A673 (cell line): ENCODE data around the gene ARHGAP22.

Experiments used
- EZH2 ChIP-seq: fragments of 200-600 bp; sonication (generic); IDR thresholded peaks from 2 replicates; pipeline ENCODE4 v1.6.1; 2017; ENCODE audit warnings: borderline replicate concordance, low read depth, mild to moderate bottlenecking, mixed read lengths, antibody characterized with exemption, low read length; ENCODE audit not compliant: poor library complexity, severe bottlenecking
- TF ChIP-seq, protein P1 (sequence below): fragments of 300-800, 200-600 bp; sonication (generic); conservative IDR thresholded peaks from 2 replicates; pipeline ENCODE4 v1.5.1; 2017; ENCODE audit warnings: low read depth, mild to moderate bottlenecking, antibody characterized with exemption, low read length, moderate library complexity, mixed read lengths

DNA sequence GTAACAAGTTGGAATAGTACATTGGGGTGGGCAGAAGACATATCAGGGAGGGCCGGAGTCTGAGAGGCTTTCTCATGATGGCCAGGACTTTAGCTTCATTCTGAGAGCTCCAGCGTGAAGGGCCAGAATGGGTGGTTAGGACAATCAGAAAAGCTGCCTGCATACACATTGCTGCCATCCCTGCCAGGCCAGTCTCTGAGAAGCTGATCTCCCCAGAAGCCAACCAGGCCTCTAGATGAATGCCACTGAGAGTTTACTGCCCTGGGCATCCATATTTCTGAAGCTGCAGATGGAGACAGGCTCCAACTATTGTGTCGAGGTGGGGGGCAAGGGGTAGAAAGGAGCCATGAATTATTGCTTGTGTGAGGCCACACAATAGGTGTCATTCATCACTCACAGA, 32.0 kb upstream of the ARHGAP22 start:
- TF ChIP-seq, protein P1, sequence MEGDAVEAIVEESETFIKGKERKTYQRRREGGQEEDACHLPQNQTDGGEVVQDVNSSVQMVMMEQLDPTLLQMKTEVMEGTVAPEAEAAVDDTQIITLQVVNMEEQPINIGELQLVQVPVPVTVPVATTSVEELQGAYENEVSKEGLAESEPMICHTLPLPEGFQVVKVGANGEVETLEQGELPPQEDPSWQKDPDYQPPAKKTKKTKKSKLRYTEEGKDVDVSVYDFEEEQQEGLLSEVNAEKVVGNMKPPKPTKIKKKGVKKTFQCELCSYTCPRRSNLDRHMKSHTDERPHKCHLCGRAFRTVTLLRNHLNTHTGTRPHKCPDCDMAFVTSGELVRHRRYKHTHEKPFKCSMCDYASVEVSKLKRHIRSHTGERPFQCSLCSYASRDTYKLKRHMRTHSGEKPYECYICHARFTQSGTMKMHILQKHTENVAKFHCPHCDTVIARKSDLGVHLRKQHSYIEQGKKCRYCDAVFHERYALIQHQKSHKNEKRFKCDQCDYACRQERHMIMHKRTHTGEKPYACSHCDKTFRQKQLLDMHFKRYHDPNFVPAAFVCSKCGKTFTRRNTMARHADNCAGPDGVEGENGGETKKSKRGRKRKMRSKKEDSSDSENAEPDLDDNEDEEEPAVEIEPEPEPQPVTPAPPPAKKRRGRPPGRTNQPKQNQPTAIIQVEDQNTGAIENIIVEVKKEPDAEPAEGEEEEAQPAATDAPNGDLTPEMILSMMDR = no peak
- no peak for TF ChIP-seq EZH2
